ENCODE results near the gene ANKRD23.

Gene ANKRD23

GRCh38 chr2:96879545-96880040, 35.8 kb upstream of the ANKRD23 start:
- Histone ChIP-seq H3K27me3 (ENCODE audit: insufficient read depth, poor library complexity, severe bottlenecking) (no peaks in the 10 kb centered on the region), H3K9me3 (ENCODE audit: severe bottlenecking) (no peaks in the 10 kb centered on the region), H3K36me3 (ENCODE audit: low read depth) (no peaks in the 10 kb centered on the region), H3K4me1 (ENCODE audit: insufficient read depth, poor library complexity, severe bottlenecking) (peaks cover 19% of the 10 kb centered on the region), H3K4me3 (ENCODE audit: severe bottlenecking) (no peak overlapping the region), H3K27ac (ENCODE audit: poor library complexity, severe bottlenecking) (no peak overlapping the region)
- no peak for ATAC-seq (ENCODE audit: low read depth)
- DNase-seq (ENCODE audit: low spot score), result no peak
- TF ChIP-seq CTCF (IDR thresholded peaks at IDR 0.05; ENCODE audit: poor library complexity, severe bottlenecking), result no peak

GRCh38 chr2:96878796-96879544, 35.1 kb upstream of the ANKRD23 start:
- H3K27ac ChIP-seq (ENCODE audit: poor library complexity, severe bottlenecking), result no peak overlapping the region
- no peaks in the 10 kb centered on the region for H3K9me3 ChIP-seq (ENCODE audit: severe bottlenecking)
- TF ChIP-seq CTCF (IDR thresholded peaks at IDR 0.05; ENCODE audit: poor library complexity, severe bottlenecking), result no peak
- peaks cover 16% of the 10 kb centered on the region for H3K4me1 ChIP-seq (ENCODE audit: insufficient read depth, poor library complexity, severe bottlenecking)
- DNase-seq (ENCODE audit: low spot score), result no peak
- no peak for ATAC-seq (ENCODE audit: low read depth)
- no peak overlapping the region for H3K4me3 ChIP-seq (ENCODE audit: severe bottlenecking)
- H3K27me3 ChIP-seq (ENCODE audit: insufficient read depth, poor library complexity, severe bottlenecking), result no peaks in the 10 kb centered on the region
- no peaks in the 10 kb centered on the region for H3K36me3 ChIP-seq (ENCODE audit: low read depth)

GRCh38 chr2:96878171-96878570, 34.4 kb upstream of the ANKRD23 start:
- ATAC-seq (ENCODE audit: low read depth), result no peak
- peaks cover 22% of the 10 kb centered on the region for H3K4me1 ChIP-seq (ENCODE audit: insufficient read depth, poor library complexity, severe bottlenecking)
- no peak for DNase-seq (ENCODE audit: low spot score)
- no peaks in the 10 kb centered on the region for H3K36me3 ChIP-seq (ENCODE audit: low read depth)
- no peaks in the 10 kb centered on the region for H3K9me3 ChIP-seq (ENCODE audit: severe bottlenecking)
- H3K4me3 ChIP-seq (ENCODE audit: severe bottlenecking), result no peak overlapping the region
- no peak for TF ChIP-seq CTCF (IDR thresholded peaks at IDR 0.05; ENCODE audit: poor library complexity, severe bottlenecking)
- H3K27me3 ChIP-seq (ENCODE audit: insufficient read depth, poor library complexity, severe bottlenecking), result no peaks in the 10 kb centered on the region
- no peak overlapping the region for H3K27ac ChIP-seq (ENCODE audit: poor library complexity, severe bottlenecking)

GRCh38 chr2:96877631-96878092, 33.8 kb upstream of the ANKRD23 start:
- Histone ChIP-seq H3K9me3 (ENCODE audit: severe bottlenecking) (no peaks in the 10 kb centered on the region), H3K27me3 (ENCODE audit: insufficient read depth, poor library complexity, severe bottlenecking) (no peaks in the 10 kb centered on the region), H3K4me3 (ENCODE audit: severe bottlenecking) (no peak overlapping the region), H3K4me1 (ENCODE audit: insufficient read depth, poor library complexity, severe bottlenecking) (peaks cover 23% of the 10 kb centered on the region), H3K27ac (ENCODE audit: poor library complexity, severe bottlenecking) (no peak overlapping the region), H3K36me3 (ENCODE audit: low read depth) (no peaks in the 10 kb centered on the region)
- TF ChIP-seq CTCF (IDR thresholded peaks at IDR 0.05; ENCODE audit: poor library complexity, severe bottlenecking), result no peak
- DNase-seq (ENCODE audit: low spot score), result no peak
- ATAC-seq (ENCODE audit: low read depth), result no peak

- Histone ChIP-seq H3K36me3 (ENCODE audit: low read depth) (no peaks in the 10 kb centered on the region), H3K27me3 (ENCODE audit: insufficient read depth, poor library complexity, severe bottlenecking) (no peaks in the 10 kb centered on the region), H3K9me3 (ENCODE audit: severe bottlenecking) (no peaks in the 10 kb centered on the region), H3K4me3 (ENCODE audit: severe bottlenecking) (no peak overlapping the region), H3K27ac (ENCODE audit: poor library complexity, severe bottlenecking) (no peak overlapping the region), H3K4me1 (ENCODE audit: insufficient read depth, poor library complexity, severe bottlenecking) (peaks cover 18% of the 10 kb centered on the region)
- ATAC-seq (ENCODE audit: low read depth) (no peak), DNase-seq (ENCODE audit: low spot score) (no peak)
- no peak for TF ChIP-seq CTCF (IDR thresholded peaks at IDR 0.05; ENCODE audit: poor library complexity, severe bottlenecking)
Observed at GRCh38 chr2:96877042-96877451, 33.2 kb upstream of the ANKRD23 start.

All from RWPE2 (cell line).